PFSK-1 (cell line): ENCODE results near the gene TMEM39B.

Experiments
- FOXP2 ChIP-seq: optimal IDR thresholded peaks from 2 replicates; pipeline ENCODE3; 2011; ENCODE audit warnings: borderline replicate concordance, control low read depth, inconsistent platforms; ENCODE audit not compliant: insufficient read depth; ENCODE audit errors: extremely low read length, extremely low read depth
- POLR2AphosphoS5 ChIP-seq: IDR thresholded peaks from 2 replicates; pipeline ENCODE4 v1.6.1; 2012; ENCODE audit warnings: low read depth, mild to moderate bottlenecking, control low read depth, low read length, moderate library complexity
- SIN3A ChIP-seq: IDR thresholded peaks from 2 replicates; pipeline ENCODE4 v1.6.1; 2012; ENCODE audit warnings: mild to moderate bottlenecking, low read length, moderate library complexity, borderline replicate concordance; ENCODE audit not compliant: insufficient read depth
- TAF1 ChIP-seq: IDR thresholded peaks from 2 replicates; pipeline ENCODE4 v1.6.1; 2012; ENCODE audit warnings: low read length, control low read depth, borderline replicate concordance; ENCODE audit not compliant: insufficient read depth
- TF ChIP-seq, protein P1 (sequence below), 2 experiments: IDR thresholded peaks; 2 replicates each; pipeline versions ENCODE4 v1.6.1 to v1.8.0; 2011 to 2012; ENCODE audit warnings: low read depth in 2 of 2, low read length in 2 of 2, control low read depth in 1 of 2, inconsistent platforms in 1 of 2, mild to moderate bottlenecking in 1 of 2, moderate library complexity in 1 of 2; ENCODE audit not compliant: insufficient read depth in 1 of 2

Gene TMEM39B

DNA sequence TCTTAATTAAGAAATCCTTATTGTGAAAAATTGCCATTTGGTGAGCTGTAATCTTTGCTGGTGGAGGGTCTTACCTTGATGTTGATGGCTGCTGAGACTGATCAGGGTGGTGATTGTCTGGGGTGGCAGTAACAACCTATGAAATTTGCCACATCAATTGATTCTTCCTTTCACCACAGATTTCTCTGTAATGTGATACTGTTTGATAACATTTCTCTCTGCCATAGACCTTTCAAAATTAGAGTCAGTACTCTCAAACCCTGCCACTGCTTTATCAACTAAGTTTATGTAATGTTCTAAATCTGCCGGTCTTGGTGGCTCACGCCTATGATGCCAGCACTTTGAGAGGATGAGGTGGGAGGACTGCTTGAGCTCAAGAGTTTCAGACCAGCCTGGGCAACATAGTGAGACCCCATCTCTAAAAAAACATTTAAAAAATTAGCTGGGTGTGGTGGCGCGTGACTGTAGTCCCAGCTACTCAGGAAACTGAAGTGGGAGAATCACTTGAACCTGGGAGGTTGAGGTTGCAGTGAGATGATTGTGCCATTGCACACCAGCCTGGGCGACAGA is 40.2 kb downstream of the TMEM39B start:
- TF ChIP-seq, protein P1, sequence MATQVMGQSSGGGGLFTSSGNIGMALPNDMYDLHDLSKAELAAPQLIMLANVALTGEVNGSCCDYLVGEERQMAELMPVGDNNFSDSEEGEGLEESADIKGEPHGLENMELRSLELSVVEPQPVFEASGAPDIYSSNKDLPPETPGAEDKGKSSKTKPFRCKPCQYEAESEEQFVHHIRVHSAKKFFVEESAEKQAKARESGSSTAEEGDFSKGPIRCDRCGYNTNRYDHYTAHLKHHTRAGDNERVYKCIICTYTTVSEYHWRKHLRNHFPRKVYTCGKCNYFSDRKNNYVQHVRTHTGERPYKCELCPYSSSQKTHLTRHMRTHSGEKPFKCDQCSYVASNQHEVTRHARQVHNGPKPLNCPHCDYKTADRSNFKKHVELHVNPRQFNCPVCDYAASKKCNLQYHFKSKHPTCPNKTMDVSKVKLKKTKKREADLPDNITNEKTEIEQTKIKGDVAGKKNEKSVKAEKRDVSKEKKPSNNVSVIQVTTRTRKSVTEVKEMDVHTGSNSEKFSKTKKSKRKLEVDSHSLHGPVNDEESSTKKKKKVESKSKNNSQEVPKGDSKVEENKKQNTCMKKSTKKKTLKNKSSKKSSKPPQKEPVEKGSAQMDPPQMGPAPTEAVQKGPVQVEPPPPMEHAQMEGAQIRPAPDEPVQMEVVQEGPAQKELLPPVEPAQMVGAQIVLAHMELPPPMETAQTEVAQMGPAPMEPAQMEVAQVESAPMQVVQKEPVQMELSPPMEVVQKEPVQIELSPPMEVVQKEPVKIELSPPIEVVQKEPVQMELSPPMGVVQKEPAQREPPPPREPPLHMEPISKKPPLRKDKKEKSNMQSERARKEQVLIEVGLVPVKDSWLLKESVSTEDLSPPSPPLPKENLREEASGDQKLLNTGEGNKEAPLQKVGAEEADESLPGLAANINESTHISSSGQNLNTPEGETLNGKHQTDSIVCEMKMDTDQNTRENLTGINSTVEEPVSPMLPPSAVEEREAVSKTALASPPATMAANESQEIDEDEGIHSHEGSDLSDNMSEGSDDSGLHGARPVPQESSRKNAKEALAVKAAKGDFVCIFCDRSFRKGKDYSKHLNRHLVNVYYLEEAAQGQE (IDR thresholded peaks at IDR 0.05; ENCODE audit: insufficient read depth in 1 of 2, low read depth in 2 of 2, low read length in 2 of 2) = no peak
- TF ChIP-seq SIN3A (no peak), TAF1 (no peak), FOXP2 (no peak), POLR2AphosphoS5 (no peak)

DNA sequence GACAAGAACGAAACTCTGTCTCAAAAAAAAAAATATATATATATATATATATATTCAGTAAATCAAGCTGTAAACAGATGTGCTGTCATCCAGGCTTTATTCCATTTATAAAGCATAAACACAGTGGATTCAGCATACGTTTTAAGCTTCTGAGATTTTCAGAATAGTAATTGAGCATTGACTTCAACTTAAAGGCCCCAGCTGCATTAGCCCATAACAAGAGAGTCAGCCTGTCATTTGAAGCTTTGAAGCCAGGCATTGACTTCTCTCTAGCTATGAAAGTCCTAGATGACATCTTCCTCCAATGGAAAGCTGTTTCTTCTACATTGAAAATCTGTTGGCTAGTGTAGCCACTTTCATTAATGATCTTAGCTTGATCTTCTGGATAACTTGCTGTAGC is 41.7 kb downstream of the TMEM39B start:
- TF ChIP-seq TAF1 (no peak), SIN3A (no peak), POLR2AphosphoS5 (no peak), FOXP2 (no peak)
- TF ChIP-seq, protein P1 (IDR thresholded peaks at IDR 0.05; ENCODE audit: insufficient read depth in 1 of 2, low read depth in 2 of 2, low read length in 2 of 2) = no peak

DNA sequence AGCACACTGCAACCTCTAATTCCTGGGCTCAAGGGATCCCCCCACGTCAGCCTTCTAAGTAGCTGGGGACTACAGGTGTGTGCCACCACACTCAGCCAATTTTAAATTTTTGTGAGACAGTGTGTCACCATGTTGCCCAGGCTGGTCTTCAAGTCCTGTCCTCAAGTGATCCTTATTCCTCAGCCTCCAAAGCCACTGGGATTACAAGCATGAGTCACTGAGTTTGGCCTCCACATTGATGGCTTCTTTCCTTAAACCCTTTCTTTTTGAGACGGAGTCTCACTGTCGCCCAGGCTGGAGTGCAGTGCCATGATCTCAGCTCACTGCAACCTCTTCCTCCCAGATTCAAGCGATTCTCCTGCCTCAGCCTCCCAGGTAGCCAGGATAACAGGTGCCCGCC is 42.8 kb downstream of the TMEM39B start:
- TF ChIP-seq POLR2AphosphoS5 (no peak), TAF1 (no peak), FOXP2 (no peak), SIN3A (no peak)
- TF ChIP-seq, protein P1 (IDR thresholded peaks at IDR 0.05; ENCODE audit: insufficient read depth in 1 of 2, low read depth in 2 of 2, low read length in 2 of 2) = no peak

DNA sequence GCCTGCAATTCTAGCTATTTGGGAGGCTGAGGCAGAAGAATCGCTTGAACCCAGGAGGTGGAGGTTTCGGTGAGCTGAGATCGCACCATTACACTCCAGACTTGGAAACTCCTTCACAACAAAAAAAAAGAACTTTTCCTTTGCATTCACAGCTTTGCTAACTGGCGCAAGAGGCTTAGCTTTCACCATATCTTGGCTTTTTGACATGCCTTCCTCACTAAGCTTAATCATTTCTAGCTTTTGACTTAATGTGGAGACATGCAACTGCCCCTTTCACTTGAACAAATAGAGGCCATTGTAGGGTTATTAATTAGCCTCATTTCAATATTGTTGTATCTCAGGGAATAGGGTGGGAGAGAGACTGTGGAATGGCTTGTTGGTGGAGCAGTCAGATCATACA is 43.8 kb downstream of the TMEM39B start:
- TF ChIP-seq SIN3A = no peak

DNA sequence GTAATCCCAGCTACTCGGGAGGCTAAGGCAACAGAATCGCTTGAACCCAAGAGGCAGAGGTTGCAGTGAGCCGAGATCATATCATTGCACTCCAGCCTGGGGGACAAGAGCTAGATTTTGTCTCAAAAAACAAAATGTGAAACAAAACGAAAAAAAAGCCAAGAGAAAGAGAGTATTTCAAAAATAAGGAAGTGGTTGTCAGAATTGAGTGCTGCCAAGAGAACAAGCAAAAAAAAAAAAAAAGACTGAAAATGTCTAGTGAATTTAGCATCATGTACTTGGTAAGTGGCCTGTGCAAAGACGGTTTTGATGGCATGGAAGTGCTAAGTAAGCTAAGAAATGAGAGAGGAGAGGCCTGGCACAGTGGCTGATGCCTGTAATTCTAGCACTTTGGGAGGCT is 49.4 kb downstream of the TMEM39B start:
- TF ChIP-seq SIN3A (no peak), FOXP2 (no peak), POLR2AphosphoS5 (no peak), TAF1 (no peak)
- TF ChIP-seq, protein P1 (IDR thresholded peaks at IDR 0.05; ENCODE audit: insufficient read depth in 1 of 2, low read depth in 2 of 2, low read length in 2 of 2) = no peak
